ENCODE measurements around the gene HIGD1A. TPM values are rescaled to one million over a fixed set of nuclear protein-coding genes. Genes with fewer than 3 reads are reported as not detected.

The HIGD1A gene
- total RNA-seq, 1 experiment from 2014 or later: 154 TPM

DNA sequence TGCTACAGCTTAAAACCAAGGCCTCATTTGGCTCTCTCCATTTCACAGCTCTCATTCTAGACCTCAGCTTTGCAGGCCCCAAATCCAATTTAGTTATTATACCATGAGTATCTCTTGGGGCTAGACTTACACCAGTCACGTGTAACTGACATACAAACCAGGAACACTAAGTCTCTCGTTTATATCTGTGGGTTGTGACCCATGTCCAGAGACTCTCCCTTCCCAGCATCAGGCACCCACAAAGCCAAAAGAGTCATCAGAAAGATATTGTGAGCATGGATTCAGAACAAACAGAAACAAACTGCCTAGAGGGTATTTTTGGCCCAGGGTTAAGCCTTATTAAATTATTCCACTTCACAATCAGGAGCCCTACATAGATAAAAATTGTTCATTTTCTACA, 25.6 kb downstream of the HIGD1A start:
- peak overlapping the region; percentile 85 for H3K27ac ChIP-seq (ENCODE audit: low read length)
- CTCF ChIA-PET: interaction anchor here (1.5 to 2.0 kb wide), 4 partner anchors 33 to 61 kb away, joined by 7 to 22 read pairs (median 14); no protein-coding TSS in a partner anchor
- peak overlapping the region; percentile 31 for H3K4me2 ChIP-seq (ENCODE audit: low read length)
- H3K79me2 ChIP-seq (ENCODE audit: low read length): no peaks in the 10 kb centered on the region
- ATAC-seq: peak; percentile 1; the same call in 1 of the 2 replicates
- H3K36me3 ChIP-seq (ENCODE audit: low read depth, low read length): peaks cover 8% of the 10 kb centered on the region; the same call in 1 of the 2 replicates
- no peak overlapping the region for H2AFZ ChIP-seq (ENCODE audit: low read length)
- H4K20me1 ChIP-seq (ENCODE audit: low read length): no peaks in the 10 kb centered on the region
- POLR2A ChIA-PET (ENCODE audit: unreplicated experiment): interaction anchor here (0.6 kb wide), 1 partner anchor 51 kb away, joined by 3 read pairs; no protein-coding TSS in a partner anchor
- H3K27me3 ChIP-seq (ENCODE audit: low read length): no peaks in the 10 kb centered on the region
- H3K4me1 ChIP-seq (ENCODE audit: insufficient read depth, low read length): peaks cover 51% of the 10 kb centered on the region
- TF ChIP-seq, protein P1, sequence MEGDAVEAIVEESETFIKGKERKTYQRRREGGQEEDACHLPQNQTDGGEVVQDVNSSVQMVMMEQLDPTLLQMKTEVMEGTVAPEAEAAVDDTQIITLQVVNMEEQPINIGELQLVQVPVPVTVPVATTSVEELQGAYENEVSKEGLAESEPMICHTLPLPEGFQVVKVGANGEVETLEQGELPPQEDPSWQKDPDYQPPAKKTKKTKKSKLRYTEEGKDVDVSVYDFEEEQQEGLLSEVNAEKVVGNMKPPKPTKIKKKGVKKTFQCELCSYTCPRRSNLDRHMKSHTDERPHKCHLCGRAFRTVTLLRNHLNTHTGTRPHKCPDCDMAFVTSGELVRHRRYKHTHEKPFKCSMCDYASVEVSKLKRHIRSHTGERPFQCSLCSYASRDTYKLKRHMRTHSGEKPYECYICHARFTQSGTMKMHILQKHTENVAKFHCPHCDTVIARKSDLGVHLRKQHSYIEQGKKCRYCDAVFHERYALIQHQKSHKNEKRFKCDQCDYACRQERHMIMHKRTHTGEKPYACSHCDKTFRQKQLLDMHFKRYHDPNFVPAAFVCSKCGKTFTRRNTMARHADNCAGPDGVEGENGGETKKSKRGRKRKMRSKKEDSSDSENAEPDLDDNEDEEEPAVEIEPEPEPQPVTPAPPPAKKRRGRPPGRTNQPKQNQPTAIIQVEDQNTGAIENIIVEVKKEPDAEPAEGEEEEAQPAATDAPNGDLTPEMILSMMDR (conservative IDR thresholded peaks at IDR 0.05; ENCODE audit: low read depth, low read length): no peak
- TF ChIP-seq EZH2 (IDR thresholded peaks at IDR 0.05; ENCODE audit: low read length, unreplicated experiment): no peak
- no peak for TF ChIP-seq EZH2phosphoT487 (IDR thresholded peaks at IDR 0.05; ENCODE audit: borderline replicate concordance, low read length)
- H3K9me3 ChIP-seq (ENCODE audit: low read length): no peaks in the 10 kb centered on the region
- DNase-seq: peak; percentile 47
- H3K9ac ChIP-seq (ENCODE audit: low read length): peak overlapping the region; percentile 57
- H3K9me2 ChIP-seq (replicated peaks; ENCODE audit: low read length): no peaks in the 10 kb centered on the region
- BruUV-seq (replicated peaks): no TSS peak
- no peak overlapping the region for H3K4me3 ChIP-seq (ENCODE audit: low read length)
- peaks cover 7% of the 10 kb centered on the region for H3F3A ChIP-seq (ENCODE audit: low read length, unreplicated experiment)
- intact Hi-C loops (cut with micrococcal nuclease): loop anchor here (1.0 to 2.0 kb wide), 2 partner anchors 26 to 42 kb away; partner anchors contain the start of gene HIGD1A

DNA sequence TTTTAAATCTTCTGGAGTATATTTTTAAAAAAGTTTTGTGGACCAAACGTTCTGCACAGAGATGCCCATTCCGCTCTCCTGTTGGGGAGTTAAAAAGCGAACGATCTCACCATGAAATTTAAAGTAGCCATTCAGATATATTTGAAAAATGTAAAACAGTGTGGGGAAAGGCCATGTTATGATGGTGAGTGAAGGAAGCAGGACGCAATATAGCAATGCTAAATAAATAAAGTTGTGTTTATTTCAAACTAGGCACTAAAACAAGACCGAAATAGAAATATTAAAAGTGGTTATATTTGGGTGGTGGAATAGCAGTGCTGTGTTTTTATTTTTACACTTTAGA, 30.9 kb downstream of the HIGD1A start:
- 0 out of 2 replicates have a peak overlapping the region, but pooled peaks have one; percentile 17 for H3K4me2 ChIP-seq (ENCODE audit: low read length)
- H2AFZ ChIP-seq (ENCODE audit: low read length): peak overlapping the region; percentile 13; the same call in 1 of the 2 replicates
- CTCF ChIA-PET: no interaction called here

More for the DNA sequence above, 30.9 kb downstream of the HIGD1A start:
- Histone ChIP-seq H3F3A (ENCODE audit: low read length, unreplicated experiment) (peaks cover 3% of the 10 kb centered on the region), H3K79me2 (ENCODE audit: low read length) (no peaks in the 10 kb centered on the region), H3K27ac (ENCODE audit: low read length) (no peak overlapping the region), H3K4me1 (ENCODE audit: insufficient read depth, low read length) (peaks cover 24% of the 10 kb centered on the region), H3K9me2 (replicated peaks; ENCODE audit: low read length) (no peaks in the 10 kb centered on the region), H3K9me3 (ENCODE audit: low read length) (no peaks in the 10 kb centered on the region), H3K27me3 (ENCODE audit: low read length) (no peaks in the 10 kb centered on the region), H4K20me1 (ENCODE audit: low read length) (no peaks in the 10 kb centered on the region), H3K4me3 (ENCODE audit: low read length) (no peak overlapping the region; the same call in 1 of the 2 replicates), H3K36me3 (ENCODE audit: low read depth, low read length) (no peaks in the 10 kb centered on the region), H3K9ac (ENCODE audit: low read length) (no peak overlapping the region)
- TF ChIP-seq, protein P1 (conservative IDR thresholded peaks at IDR 0.05; ENCODE audit: low read depth, low read length): no peak
- TF ChIP-seq EZH2phosphoT487 (IDR thresholded peaks at IDR 0.05; ENCODE audit: borderline replicate concordance, low read length) (no peak), EZH2 (IDR thresholded peaks at IDR 0.05; ENCODE audit: low read length, unreplicated experiment) (no peak)
- no TSS peak for BruUV-seq (replicated peaks)
- DNase-seq (no peak), ATAC-seq (no peak)
- intact Hi-C loops (cut with micrococcal nuclease): no loop called here
- POLR2A ChIA-PET (ENCODE audit: unreplicated experiment): interaction anchor here (0.6 kb wide), 1 partner anchor 157 kb away, joined by 3 read pairs; no protein-coding TSS in a partner anchor

All from PC-3 (cell line).